NT2/D1 (cell line): ENCODE results near the gene GPR152.

ENCODE experiments used
- DNase-seq: peaks from one replicate; pipeline ENCODE4 v3.0.0-alpha.2; 2011; ENCODE audit warnings: low read depth, low spot score
- H3K27me3 ChIP-seq: 2 replicates; pipeline ENCODE4 v1.6.0; 2011; ENCODE audit warnings: mild to moderate bottlenecking; ENCODE audit not compliant: insufficient read length, insufficient read depth
- H3K36me3 ChIP-seq: 2 replicates; pipeline ENCODE4 v1.6.1; 2011; ENCODE audit warnings: mild to moderate bottlenecking, low read length, mixed read lengths; ENCODE audit not compliant: insufficient read depth, insufficient read length
- H3K4me1 ChIP-seq: 2 replicates; pipeline ENCODE4 v1.5.1; 2011; ENCODE audit not compliant: insufficient read depth, insufficient read length
- H3K4me3 ChIP-seq: 2 replicates; pipeline ENCODE4 v1.5.1; 2011; ENCODE audit warnings: low read depth; ENCODE audit not compliant: insufficient read length
- H3K9ac ChIP-seq: 2 replicates; pipeline ENCODE4 v1.6.0; 2011; ENCODE audit warnings: low read depth; ENCODE audit not compliant: insufficient read length
- H3K9me3 ChIP-seq: 2 replicates; pipeline ENCODE4 v1.5.1; 2011; ENCODE audit warnings: mild to moderate bottlenecking, low read length; ENCODE audit not compliant: insufficient read depth
- SUZ12 ChIP-seq: IDR thresholded peaks from 2 replicates; pipeline ENCODE4 v1.6.1; 2011; ENCODE audit not compliant: insufficient read length, insufficient read depth; ENCODE audit errors: extremely low read depth
- YY1 ChIP-seq: IDR thresholded peaks from 2 replicates; pipeline ENCODE4 v1.6.1; 2011; ENCODE audit not compliant: insufficient read length, insufficient read depth
- ZNF274 ChIP-seq: IDR thresholded peaks from 2 replicates; pipeline ENCODE4 v1.6.1; 2011; ENCODE audit warnings: mild to moderate bottlenecking, low read depth, low read length

GPR152 gene, protein sequence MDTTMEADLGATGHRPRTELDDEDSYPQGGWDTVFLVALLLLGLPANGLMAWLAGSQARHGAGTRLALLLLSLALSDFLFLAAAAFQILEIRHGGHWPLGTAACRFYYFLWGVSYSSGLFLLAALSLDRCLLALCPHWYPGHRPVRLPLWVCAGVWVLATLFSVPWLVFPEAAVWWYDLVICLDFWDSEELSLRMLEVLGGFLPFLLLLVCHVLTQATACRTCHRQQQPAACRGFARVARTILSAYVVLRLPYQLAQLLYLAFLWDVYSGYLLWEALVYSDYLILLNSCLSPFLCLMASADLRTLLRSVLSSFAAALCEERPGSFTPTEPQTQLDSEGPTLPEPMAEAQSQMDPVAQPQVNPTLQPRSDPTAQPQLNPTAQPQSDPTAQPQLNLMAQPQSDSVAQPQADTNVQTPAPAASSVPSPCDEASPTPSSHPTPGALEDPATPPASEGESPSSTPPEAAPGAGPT

DNA sequence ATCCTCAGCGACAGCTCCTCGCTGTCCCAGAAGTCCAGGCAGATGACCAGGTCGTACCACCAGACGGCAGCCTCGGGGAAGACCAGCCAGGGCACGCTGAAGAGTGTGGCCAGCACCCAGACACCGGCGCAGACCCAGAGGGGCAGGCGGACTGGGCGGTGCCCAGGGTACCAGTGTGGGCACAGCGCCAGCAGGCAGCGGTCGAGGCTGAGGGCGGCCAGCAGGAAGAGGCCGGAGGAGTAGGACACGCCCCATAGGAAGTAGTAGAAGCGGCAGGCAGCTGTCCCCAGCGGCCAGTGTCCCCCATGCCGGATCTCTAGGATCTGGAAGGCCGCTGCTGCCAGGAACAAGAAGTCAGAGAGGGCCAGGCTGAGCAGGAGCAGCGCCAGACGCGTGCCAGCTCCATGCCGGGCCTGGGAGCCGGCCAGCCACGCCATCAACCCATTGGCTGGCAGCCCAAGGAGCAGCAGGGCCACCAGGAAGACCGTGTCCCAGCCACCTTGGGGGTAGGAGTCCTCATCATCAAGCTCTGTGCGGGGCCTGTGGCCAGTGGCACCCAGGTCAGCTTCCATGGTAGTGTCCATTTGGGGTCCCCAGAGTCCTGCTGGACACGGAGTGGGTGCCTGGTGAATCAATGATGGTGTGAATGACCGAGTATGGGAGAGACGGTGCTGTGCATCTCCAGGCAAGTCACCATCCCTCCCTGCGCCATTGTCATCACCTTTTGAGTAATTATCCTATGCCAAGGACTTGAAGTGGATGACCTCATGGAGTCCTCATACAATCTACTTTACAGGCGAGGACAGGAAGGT, at the start of gene GPR152:
Gene GPR152, minus strand, starts transcription at position 589 of the 812 bp plus-strand sequence. Its CDS starts 5 bp downstream, at position 584.
- Histone ChIP-seq H3K4me1 (peaks cover 21% of the 10 kb centered on the region), H3K36me3 (no peaks in the 10 kb centered on the region), H3K9ac (no peak within 1 kb of the TSS), H3K4me3 (no peak within 1 kb of the TSS), H3K9me3 (no peaks in the 10 kb centered on the region), H3K27me3 (peaks cover 6% of the 10 kb centered on the region)
- TF ChIP-seq SUZ12 (no peak), YY1 (no peak), ZNF274 (no peak)
- DNase-seq = no peak

DNA sequence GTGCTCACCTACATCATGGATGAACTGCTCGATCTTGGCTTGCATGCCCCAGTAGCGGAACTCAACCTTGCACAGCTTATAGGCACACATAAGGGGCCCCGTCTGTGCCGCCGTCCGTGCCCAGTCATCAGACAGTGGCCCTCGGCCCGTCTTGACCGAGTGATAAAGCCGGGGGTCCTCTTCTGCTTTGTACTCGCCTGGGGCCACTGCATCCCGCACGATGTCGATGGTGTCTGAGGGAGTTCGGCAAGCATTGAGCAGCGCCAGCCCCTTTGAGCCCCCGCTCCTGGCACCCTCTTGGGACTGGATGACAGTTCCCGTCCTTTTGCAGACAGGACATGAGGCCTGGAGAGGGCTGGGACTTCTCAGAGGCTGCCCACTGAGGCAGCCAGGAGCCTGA, 49.3 kb upstream of the GPR152 start:
- no peak overlapping the region for H3K4me3 ChIP-seq
- DNase-seq = no peak
- peaks cover 8% of the 10 kb centered on the region for H3K27me3 ChIP-seq
- peaks cover 68% of the 10 kb centered on the region for H3K36me3 ChIP-seq
- TF ChIP-seq SUZ12 (no peak), YY1 (no peak), ZNF274 (no peak)
- no peak overlapping the region for H3K9ac ChIP-seq
- H3K9me3 ChIP-seq = no peaks in the 10 kb centered on the region
- H3K4me1 ChIP-seq = peaks cover 37% of the 10 kb centered on the region

DNA sequence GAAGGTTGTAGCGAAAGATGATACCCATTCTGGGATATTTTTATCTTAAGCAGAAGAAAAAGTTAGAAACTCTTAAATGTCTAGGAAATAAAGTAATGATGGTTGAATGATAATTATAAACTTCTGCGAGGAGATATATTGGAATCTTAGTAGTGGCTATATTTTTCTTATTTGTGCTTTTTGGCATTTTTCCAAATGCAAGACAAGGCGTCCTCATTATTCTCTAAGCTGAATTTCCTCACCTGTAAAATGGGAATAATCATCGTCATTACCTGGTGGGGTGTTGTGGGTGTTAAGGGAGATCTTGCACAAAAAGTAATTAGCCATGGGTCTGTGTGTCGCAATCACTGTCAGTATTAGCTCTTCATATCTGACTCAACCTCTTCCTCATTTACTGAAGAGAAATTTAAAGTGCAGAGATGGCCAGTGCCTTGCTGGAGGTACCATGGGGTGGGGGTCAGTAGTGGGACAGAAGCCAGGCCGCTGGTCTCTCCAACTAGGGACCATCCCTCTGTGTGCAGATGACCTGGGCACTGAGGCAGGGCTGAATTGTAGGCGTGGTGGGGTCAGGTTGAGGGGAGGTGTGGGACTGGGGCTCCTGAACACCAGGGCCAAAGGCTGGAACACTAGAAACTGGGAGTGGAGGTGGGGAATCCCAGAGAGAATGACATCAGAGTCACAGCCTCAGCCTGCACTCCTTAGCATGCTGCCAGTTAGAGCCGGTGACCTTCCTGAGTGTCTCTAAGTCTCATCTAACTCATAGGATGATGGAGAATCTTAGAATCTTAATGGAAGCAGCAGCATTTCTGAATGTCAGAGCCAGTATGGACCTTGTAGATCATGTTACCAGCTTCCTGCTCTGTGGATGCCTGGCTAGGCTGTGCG, 48.5 kb upstream of the GPR152 start:
- H3K4me1 ChIP-seq = peaks cover 32% of the 10 kb centered on the region
- H3K36me3 ChIP-seq = peaks cover 69% of the 10 kb centered on the region
- H3K9me3 ChIP-seq = no peaks in the 10 kb centered on the region
- H3K4me3 ChIP-seq = no peak overlapping the region
- TF ChIP-seq YY1 (no peak), SUZ12 (no peak), ZNF274 (no peak)
- DNase-seq = no peak
- peaks cover 8% of the 10 kb centered on the region for H3K27me3 ChIP-seq
- H3K9ac ChIP-seq = peak overlapping the region; percentile 34

DNA sequence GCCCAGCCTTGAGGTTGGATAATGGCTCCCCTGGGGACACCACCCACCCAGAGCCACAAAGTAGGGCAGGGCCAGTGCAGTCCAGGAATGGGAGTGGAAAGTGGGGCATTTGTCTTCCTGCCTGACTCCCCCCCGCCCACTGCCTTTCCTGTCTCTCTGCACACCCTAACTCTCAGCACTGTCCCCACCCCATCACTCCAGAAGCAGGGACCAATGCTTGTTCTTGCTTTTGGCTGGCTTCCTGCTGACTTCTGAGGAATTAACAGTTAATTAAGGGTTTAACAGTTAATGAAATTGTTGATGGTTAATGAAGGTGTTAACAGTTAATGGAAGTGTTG, 47.9 kb upstream of the GPR152 start:
- H3K9me3 ChIP-seq = no peaks in the 10 kb centered on the region
- H3K36me3 ChIP-seq = peaks cover 75% of the 10 kb centered on the region
- H3K4me3 ChIP-seq = no peak overlapping the region
- no peak for DNase-seq
- peaks cover 30% of the 10 kb centered on the region for H3K4me1 ChIP-seq
- TF ChIP-seq YY1 (no peak), SUZ12 (no peak), ZNF274 (no peak)
- peaks cover 8% of the 10 kb centered on the region for H3K27me3 ChIP-seq
- no peak overlapping the region for H3K9ac ChIP-seq

DNA sequence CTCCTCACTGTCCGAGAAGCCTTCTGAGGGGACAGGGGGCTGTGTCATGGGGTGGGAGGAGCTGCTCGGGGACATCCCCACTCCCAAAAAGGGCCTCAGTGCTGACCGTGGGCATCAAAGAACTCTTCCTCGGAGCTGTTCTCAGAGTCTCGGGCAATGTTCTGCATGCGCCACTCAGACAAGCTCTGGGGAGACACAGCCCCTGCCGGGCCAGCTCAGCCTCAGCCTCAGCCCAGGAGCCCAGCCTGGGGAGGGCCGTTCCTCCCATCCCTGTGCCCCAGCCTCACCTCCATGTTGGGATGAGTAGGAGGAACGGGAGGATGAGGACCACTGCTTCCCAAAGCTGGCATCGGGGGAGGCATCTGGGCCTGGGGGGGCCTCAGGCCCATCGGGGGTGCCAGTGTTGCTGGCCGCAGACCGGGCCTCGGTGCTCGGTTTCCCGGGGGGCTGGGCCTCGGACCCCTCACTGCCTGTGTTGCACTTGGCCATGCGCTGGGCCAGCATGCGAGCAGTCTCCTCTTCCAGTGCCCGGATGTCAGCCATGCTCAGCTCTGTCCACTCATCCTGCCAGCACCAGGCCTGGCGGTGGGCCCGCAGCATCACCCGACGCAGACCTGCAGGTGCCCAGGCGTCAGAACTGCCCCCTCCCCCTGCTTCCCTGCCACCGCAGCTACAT, 47.4 kb upstream of the GPR152 start:
- H3K9ac ChIP-seq = no peak overlapping the region
- TF ChIP-seq YY1 (no peak), ZNF274 (no peak), SUZ12 (no peak)
- H3K36me3 ChIP-seq = peaks cover 80% of the 10 kb centered on the region
- H3K9me3 ChIP-seq = no peaks in the 10 kb centered on the region
- peaks cover 8% of the 10 kb centered on the region for H3K27me3 ChIP-seq
- no peak overlapping the region for H3K4me3 ChIP-seq
- no peak for DNase-seq
- peaks cover 33% of the 10 kb centered on the region for H3K4me1 ChIP-seq

DNA sequence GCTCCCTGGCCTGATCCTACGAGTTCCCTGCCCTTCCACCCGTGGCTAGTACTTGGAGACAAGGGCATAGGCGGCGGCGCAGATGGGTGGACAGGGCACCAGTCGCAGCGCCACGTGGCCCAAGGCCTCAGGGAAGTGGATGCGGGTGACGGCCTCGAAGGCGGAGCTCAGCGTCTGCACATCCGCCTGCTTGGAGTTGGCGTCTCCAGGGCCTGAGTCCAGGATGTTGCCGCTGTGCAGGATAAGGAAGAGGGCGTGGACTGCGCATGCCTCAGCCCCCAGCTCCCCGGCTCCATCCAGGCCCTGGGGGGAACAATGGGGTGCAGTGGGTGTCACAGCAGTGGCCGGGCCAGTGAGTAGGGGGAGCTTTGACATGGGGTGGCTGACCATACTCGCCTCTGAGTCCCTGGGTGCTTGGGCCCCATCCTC, 46.0 kb upstream of the GPR152 start:
- no peak overlapping the region for H3K4me3 ChIP-seq
- H3K36me3 ChIP-seq = peaks cover 91% of the 10 kb centered on the region
- H3K4me1 ChIP-seq = peaks cover 34% of the 10 kb centered on the region
- no peaks in the 10 kb centered on the region for H3K9me3 ChIP-seq
- no peak for TF ChIP-seq SUZ12
- TF ChIP-seq ZNF274 = no peak
- TF ChIP-seq YY1 = no peak
- peaks cover 2% of the 10 kb centered on the region for H3K27me3 ChIP-seq
- H3K9ac ChIP-seq = no peak overlapping the region
- no peak for DNase-seq
